ENCODE measurements around the gene KIF25.

DNA sequence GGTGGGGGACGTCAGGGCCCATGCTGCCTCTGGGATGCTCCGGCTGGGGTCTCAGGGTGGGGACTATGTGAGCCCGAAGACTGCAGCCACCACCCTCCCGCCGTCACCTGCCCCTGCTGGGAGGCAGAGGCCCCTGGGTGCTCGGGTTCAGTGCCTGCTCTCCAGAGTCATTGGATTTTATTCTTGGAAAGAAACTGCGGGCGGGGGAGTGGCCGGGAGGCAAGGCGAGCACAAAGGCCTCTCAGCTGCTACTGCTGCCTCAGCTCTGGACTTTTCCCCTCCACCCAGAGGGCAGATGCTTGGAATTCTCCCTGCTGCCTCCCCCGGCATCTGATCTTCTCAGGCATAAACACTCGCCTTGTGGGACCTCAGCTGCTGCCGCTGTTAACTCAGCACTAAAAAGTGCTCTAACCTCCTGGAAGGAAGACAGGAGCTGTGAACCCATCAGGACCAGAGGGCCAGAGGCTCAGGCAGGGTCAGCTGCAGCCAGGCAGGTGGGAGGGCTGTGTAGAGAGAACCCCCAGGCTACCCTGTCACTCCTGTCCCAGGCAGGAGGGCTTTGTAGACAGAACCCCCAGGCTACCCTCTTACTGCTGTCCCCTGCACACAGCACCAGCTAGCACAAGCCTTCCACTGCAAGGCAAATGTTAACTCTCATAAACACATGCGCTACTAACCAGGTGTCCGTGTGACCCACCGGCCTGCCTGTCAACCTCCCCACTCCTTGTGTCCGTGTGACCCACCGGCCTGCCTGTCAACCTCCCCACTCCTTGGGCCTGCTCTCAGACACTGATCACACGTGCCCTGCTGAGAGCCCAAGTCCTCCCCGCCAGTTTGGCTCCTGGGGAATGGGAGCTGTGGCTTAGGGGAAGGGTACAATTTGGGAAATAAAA is 90.9 kb downstream of the KIF25 start:
- TF ChIP-seq, protein P1, sequence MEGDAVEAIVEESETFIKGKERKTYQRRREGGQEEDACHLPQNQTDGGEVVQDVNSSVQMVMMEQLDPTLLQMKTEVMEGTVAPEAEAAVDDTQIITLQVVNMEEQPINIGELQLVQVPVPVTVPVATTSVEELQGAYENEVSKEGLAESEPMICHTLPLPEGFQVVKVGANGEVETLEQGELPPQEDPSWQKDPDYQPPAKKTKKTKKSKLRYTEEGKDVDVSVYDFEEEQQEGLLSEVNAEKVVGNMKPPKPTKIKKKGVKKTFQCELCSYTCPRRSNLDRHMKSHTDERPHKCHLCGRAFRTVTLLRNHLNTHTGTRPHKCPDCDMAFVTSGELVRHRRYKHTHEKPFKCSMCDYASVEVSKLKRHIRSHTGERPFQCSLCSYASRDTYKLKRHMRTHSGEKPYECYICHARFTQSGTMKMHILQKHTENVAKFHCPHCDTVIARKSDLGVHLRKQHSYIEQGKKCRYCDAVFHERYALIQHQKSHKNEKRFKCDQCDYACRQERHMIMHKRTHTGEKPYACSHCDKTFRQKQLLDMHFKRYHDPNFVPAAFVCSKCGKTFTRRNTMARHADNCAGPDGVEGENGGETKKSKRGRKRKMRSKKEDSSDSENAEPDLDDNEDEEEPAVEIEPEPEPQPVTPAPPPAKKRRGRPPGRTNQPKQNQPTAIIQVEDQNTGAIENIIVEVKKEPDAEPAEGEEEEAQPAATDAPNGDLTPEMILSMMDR (IDR thresholded peaks at IDR 0.05; ENCODE audit: low read depth, low read length, missing input control), result no peak
- TF ChIP-seq FOXA1 (IDR thresholded peaks at IDR 0.05) (no peak), SP1 (IDR thresholded peaks at IDR 0.05) (no peak), TAF1 (conservative IDR thresholded peaks at IDR 0.05) (no peak), YY1 (IDR thresholded peaks at IDR 0.05) (no peak), RAD21 (IDR thresholded peaks at IDR 0.05) (no peak), REST (IDR thresholded peaks at IDR 0.05) (no peak)
